IPS-15b (cell line): Measurements from ENCODE around the gene ZNF350.
"Not testable (repeated sequence)": the region's sequence is repeated elsewhere in the genome, so short reads cannot be mapped to it uniquely, and the experiment has no call there.

ENCODE experiments used
- H3K27me3 ChIP-seq: one replicate; pipeline ENCODE4 v1.6.1; 2013; ENCODE audit warnings: low read length; ENCODE audit not compliant: control insufficient read depth, insufficient read depth
- H3K36me3 ChIP-seq: one replicate; pipeline ENCODE4 v1.6.1; 2013; ENCODE audit warnings: low read length; ENCODE audit not compliant: control insufficient read depth, insufficient read depth
- H3K4me1 ChIP-seq: one replicate; pipeline ENCODE4 v1.6.1; 2013; ENCODE audit warnings: mild to moderate bottlenecking, low read length; ENCODE audit not compliant: control insufficient read depth, insufficient read depth
- H3K4me3 ChIP-seq: one replicate; pipeline ENCODE4 v1.5.1; 2013; ENCODE audit warnings: low read depth, low read length
- H3K9ac ChIP-seq: one replicate; pipeline ENCODE4 v1.6.1; 2013; ENCODE audit warnings: low read depth, mild to moderate bottlenecking, low read length
- H3K9me3 ChIP-seq: one replicate; pipeline ENCODE4 v1.6.1; 2013; ENCODE audit warnings: mild to moderate bottlenecking, low read length; ENCODE audit not compliant: control insufficient read depth, insufficient read depth

Gene ZNF350

DNA sequence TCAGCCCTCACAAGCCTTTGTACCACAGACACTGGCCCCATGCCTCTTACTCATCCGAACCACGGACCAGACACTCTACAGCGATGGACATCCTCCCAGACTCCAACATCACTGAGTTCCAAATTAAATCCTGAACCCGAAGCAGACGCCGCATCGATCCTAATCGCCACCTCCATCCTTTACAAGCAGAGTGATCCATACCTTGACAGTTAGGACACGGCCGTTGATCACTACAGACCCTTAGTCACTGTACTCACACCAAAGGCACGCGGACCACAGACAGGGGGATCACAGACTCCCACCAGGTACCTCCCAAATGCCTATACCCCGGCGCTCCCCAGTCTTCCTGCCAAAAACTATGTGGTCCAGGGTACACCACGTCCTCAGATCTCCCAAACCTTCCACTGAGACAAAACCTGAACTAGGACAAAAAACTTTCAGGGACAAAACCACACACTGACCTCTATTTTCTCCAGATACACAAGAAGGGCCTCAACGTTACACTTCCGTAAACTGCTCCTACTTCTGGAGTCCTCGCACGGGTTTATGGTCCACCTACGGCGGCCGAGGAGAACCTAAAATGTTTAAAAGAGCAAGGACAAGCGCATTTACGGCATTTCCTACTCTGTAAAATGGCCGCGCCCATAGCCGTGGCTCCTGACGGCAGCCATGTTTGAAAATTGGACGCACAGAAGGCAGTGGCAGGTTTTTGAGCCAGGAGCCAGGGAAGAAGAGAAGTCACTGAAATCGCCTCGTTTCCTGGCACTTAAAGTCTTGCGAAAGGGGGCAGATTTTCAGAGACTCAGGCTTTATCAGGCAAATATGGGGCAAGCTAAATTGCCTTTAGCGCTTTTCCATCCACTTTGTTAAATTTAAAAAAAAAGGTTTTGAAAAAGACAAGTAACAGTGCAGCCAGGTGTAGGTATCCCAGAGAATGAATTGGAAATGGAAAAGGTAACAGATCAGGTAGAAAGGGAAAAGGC, at the start of gene ZNF350:
Gene ZNF350, minus strand, starts transcription at position 532 of the 983 bp plus-strand sequence. CDS start 12,480 bp downstream, outside the sequence.
- H3K9me3 ChIP-seq = no peaks in the 10 kb centered on the region
- no peaks in the 10 kb centered on the region for H3K36me3 ChIP-seq
- no peaks in the 10 kb centered on the region for H3K27me3 ChIP-seq
- peak within 1 kb of the TSS; percentile 82 for H3K9ac ChIP-seq
- no peaks in the 10 kb centered on the region for H3K4me1 ChIP-seq
- peak within 1 kb of the TSS; percentile 99 for H3K4me3 ChIP-seq

- H3K9me3 ChIP-seq = peaks cover 24% of the 10 kb centered on the region
- no peaks in the 10 kb centered on the region for H3K27me3 ChIP-seq
- no peak overlapping the region for H3K9ac ChIP-seq
- peaks cover 27% of the 10 kb centered on the region for H3K36me3 ChIP-seq
- H3K4me1 ChIP-seq = no peaks in the 10 kb centered on the region
- no peak overlapping the region for H3K4me3 ChIP-seq
Observed at GRCh38 chr19:52034051-52034728, 47.5 kb upstream of the ZNF350 start.

GRCh38 chr19:52028780-52029123, 42.1 kb upstream of the ZNF350 start:
- Histone ChIP-seq H3K4me3 (peak overlapping the region; percentile 100), H3K4me1 (no peaks in the 10 kb centered on the region), H3K9ac (peak overlapping the region; percentile 99), H3K36me3 (peaks cover 16% of the 10 kb centered on the region), H3K27me3 (no peaks in the 10 kb centered on the region), H3K9me3 (peaks cover 3% of the 10 kb centered on the region)

DNA sequence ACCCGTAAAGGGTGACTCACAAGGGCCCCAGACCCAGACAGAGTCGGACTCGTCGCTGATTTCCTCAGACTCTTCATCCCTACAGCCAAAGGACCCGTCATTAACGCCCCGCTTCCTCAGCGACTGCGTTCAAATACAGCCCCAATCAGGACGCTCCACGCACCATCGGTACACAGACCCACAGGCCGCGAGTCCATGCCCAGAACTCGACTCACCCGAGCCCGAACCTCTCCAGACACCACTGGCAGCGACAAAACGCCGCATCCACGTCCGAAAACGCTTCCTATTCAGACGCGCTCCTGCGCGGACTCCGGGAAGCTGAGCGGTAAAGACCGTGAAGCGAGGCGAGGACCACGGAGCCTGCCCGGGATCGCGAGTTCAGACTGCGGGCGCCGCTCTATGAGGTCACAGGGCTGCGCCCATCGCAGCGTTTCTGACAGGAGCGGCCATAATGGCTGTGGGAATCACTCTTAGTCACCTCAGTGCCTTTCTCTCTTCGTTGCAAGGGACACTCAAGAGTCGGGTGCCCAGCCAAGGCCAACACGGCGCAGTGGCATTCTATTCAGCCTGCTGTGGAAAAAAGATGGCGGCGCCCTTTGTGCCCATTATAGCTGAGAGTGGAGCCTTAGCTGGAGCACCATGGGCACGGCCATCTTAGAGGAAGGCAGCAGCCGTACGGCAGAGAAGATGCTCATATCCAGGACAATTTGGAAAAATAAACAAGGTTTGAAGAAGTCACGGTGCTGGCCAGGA, 41.6 kb upstream of the ZNF350 start, which contains the start of gene ZNF614:
Gene ZNF614, minus strand, starts transcription at position 353 of the 753 bp plus-strand sequence. CDS start 2,634 bp downstream, outside the sequence.
- Histone ChIP-seq H3K9ac (peak within 1 kb of the TSS; percentile 99), H3K27me3 (no peaks in the 10 kb centered on the region), H3K4me3 (peak within 1 kb of the TSS; percentile 100), H3K4me1 (no peaks in the 10 kb centered on the region), H3K36me3 (peaks cover 18% of the 10 kb centered on the region), H3K9me3 (no peaks in the 10 kb centered on the region)

GRCh38 chr19:52026255-52026990, 39.8 kb upstream of the ZNF350 start:
- H3K9me3 ChIP-seq, H3K4me3 ChIP-seq, H3K4me1 ChIP-seq, H3K27me3 ChIP-seq, H3K9ac ChIP-seq: not testable (repeated sequence)
- peaks cover 20% of the 10 kb centered on the region for H3K36me3 ChIP-seq

- not testable (repeated sequence) for H3K27me3 ChIP-seq, H3K4me3 ChIP-seq, H3K4me1 ChIP-seq, H3K9me3 ChIP-seq, H3K9ac ChIP-seq
- H3K36me3 ChIP-seq = peaks cover 32% of the 10 kb centered on the region
Observed at GRCh38 chr19:52024478-52024877, 37.8 kb upstream of the ZNF350 start.

- no peak overlapping the region for H3K9ac ChIP-seq
- H3K4me1 ChIP-seq = no peaks in the 10 kb centered on the region
- peaks cover 32% of the 10 kb centered on the region for H3K36me3 ChIP-seq
- no peak overlapping the region for H3K4me3 ChIP-seq
- H3K27me3 ChIP-seq = no peaks in the 10 kb centered on the region
- H3K9me3 ChIP-seq = no peaks in the 10 kb centered on the region
Observed at GRCh38 chr19:52022193-52022592, 35.6 kb upstream of the ZNF350 start.

- Histone ChIP-seq H3K4me3 (no peak overlapping the region), H3K9me3 (no peaks in the 10 kb centered on the region), H3K4me1 (no peaks in the 10 kb centered on the region), H3K36me3 (peaks cover 41% of the 10 kb centered on the region), H3K9ac (no peak overlapping the region), H3K27me3 (no peaks in the 10 kb centered on the region)
Observed at GRCh38 chr19:52020506-52020905, 33.9 kb upstream of the ZNF350 start.

DNA sequence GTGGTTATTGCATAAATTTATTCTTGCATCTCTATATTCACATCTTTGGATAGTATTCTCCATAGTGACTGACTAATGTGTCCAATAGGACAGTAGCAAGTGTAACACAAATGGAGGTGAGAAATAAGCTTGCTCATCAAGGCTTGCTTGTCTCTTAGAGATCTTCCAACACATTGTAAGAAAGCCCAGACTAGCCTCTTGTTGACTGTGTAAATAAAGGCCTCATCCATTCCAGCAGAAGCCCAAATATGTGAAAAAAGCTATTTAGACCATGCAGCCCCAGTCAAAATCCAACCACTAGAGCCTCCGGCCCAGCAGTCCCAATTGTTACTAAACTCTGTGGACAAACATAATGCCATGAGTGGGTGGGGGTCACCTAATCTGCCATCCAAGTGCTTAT, 24.0 kb upstream of the ZNF350 start:
- H3K9me3 ChIP-seq = no peaks in the 10 kb centered on the region
- H3K27me3 ChIP-seq = no peaks in the 10 kb centered on the region
- peaks cover 2% of the 10 kb centered on the region for H3K4me1 ChIP-seq
- no peak overlapping the region for H3K4me3 ChIP-seq
- no peak overlapping the region for H3K9ac ChIP-seq
- H3K36me3 ChIP-seq = peaks cover 5% of the 10 kb centered on the region

DNA sequence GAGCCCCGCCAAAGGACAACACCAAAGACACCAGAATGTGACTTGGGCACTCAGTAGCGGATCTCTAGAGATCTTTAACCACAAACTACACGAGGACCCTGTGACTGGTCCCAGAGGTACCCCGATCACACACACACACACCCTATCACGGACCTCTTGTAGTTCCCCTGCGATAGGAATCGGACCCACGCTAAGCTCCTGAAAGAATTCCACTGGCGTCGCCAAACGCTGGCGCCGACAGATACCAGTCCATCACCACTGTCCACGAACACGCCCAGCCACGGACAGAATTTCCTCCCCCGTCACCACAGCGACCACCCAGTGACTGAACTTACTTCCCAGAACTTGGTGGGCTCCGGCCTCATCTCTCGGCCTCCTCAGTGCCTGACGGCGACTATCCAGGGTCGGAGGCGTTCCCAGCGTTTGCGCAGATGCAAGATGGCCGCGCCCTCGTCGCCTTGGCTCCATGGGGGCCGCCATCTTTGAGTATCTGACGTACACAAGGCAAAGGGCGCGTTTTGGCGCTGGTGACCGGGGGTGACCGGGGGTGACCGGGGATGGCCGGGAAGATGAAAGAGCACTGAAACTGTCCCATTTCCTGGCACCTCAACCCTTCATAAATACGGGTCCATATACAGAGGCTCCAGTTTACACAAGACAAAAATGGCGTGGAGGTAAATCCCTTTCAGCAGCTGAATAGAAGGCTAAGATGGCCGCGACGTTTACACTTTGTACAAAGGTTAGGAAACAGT, 21.3 kb upstream of the ZNF350 start, which contains the start of gene ZNF615:
Gene ZNF615, minus strand, starts transcription at position 406 of the 752 bp plus-strand sequence. CDS start 4,500 bp downstream, outside the sequence.
- H3K36me3 ChIP-seq = peaks cover 5% of the 10 kb centered on the region
- H3K4me3 ChIP-seq = peak within 1 kb of the TSS; percentile 100
- no peaks in the 10 kb centered on the region for H3K9me3 ChIP-seq
- peaks cover 2% of the 10 kb centered on the region for H3K4me1 ChIP-seq
- no peaks in the 10 kb centered on the region for H3K27me3 ChIP-seq
- peak within 1 kb of the TSS; percentile 96 for H3K9ac ChIP-seq
